C4-2B (cell line): Measurements from ENCODE around the gene RPS6KB1.
A peak's percentile ranks its signal among the peaks of the same experiment; 100 is the strongest.
"Not testable (repeated sequence)": the region's sequence is repeated elsewhere in the genome, so short reads cannot be mapped to it uniquely, and the experiment has no call there.

Experiments used
- H3K27ac ChIP-seq: fragments of 450-650 bp; 2 replicates; pipeline ENCODE4 v1.5.1; 2017
- CTCF ChIP-seq: fragments of 450-650 bp; conservative IDR thresholded peaks from 2 replicates; pipeline ENCODE4 v1.5.1; 2017; ENCODE audit warnings: mild to moderate bottlenecking
- ZFX ChIP-seq: fragments of 450-650 bp; IDR thresholded peaks from 2 replicates; pipeline ENCODE4 v1.6.1; 2017

Gene RPS6KB1

GRCh38 chr17:59941131-59941530 is 48.2 kb downstream of the RPS6KB1 start:
- TF ChIP-seq CTCF: no peak
- TF ChIP-seq ZFX: no peak
- no peak overlapping the region for H3K27ac ChIP-seq

GRCh38 chr17:59946433-59946832 is 53.5 kb downstream of the RPS6KB1 start:
- H3K27ac ChIP-seq: not testable (repeated sequence)

- H3K27ac ChIP-seq: not testable (repeated sequence)
These were observed 54.4 kb downstream of the RPS6KB1 start for GRCh38 chr17:59947310-59947709.

- H3K27ac ChIP-seq: no peak overlapping the region
- TF ChIP-seq CTCF (no peak), ZFX (no peak)
These were observed 57.1 kb downstream of the RPS6KB1 start for GRCh38 chr17:59950049-59950448.

GRCh38 chr17:59954856-59955255 is 61.9 kb downstream of the RPS6KB1 start:
- TF ChIP-seq CTCF: no peak
- TF ChIP-seq ZFX: no peak
- H3K27ac ChIP-seq: no peak overlapping the region

GRCh38 chr17:59959574-59959973 is 66.7 kb downstream of the RPS6KB1 start:
- not testable (repeated sequence) for H3K27ac ChIP-seq

- TF ChIP-seq ZFX: no peak
- TF ChIP-seq CTCF: no peak
- H3K27ac ChIP-seq: no peak overlapping the region
These were observed 69.9 kb downstream of the RPS6KB1 start for GRCh38 chr17:59962739-59963318.

GRCh38 chr17:59963738-59964481 is 71.0 kb downstream of the RPS6KB1 start:
- H3K27ac ChIP-seq: peak overlapping the region; percentile 73
- no peak for TF ChIP-seq ZFX
- no peak for TF ChIP-seq CTCF

GRCh38 chr17:59964482-59965328 is 71.8 kb downstream of the RPS6KB1 start, which contains the start of gene RNFT1:
Gene RNFT1 (minus strand): TSS chr17:59964740. CDS start chr17:59964663, 77 bp downstream.
- TF ChIP-seq ZFX (0 out of 2 replicates have a peak, but pooled peaks have one; percentile 12), CTCF (no peak)
- H3K27ac ChIP-seq: peak within 1 kb of the TSS; percentile 73

- H3K27ac ChIP-seq: not testable (repeated sequence)
These were observed 78.8 kb downstream of the RPS6KB1 start for GRCh38 chr17:59971771-59972170.
